Body of pancreas (tissue), 4 donors: ENCODE data around the gene HSH2D. TPM values are rescaled to one million over a fixed set of nuclear protein-coding genes. Genes with fewer than 3 reads are reported as not detected.

Experiments
- ATAC-seq: fragments of 150-250 bp; one replicate; pipeline ENCODE4 v1.9.1; 2016
- DNase-seq, 4 donors: peaks; one replicate each; pipeline ENCODE4 v3.0.0-alpha.2; 2019
- H3K27ac ChIP-seq, 4 donors: fragments of 200-600 bp; sonication (generic); 1 replicate in 3 of 4; 2 replicates in 1 of 4; pipeline versions ENCODE4 v1.5.1 to v1.6.1; 2016 to 2019; ENCODE audit warnings: mild to moderate bottlenecking in 1 of 4, mixed read lengths in 1 of 4, moderate library complexity in 1 of 4
- H3K27me3 ChIP-seq, 2 donors: fragments of 200-600 bp; sonication (generic); one replicate each; pipeline ENCODE4 v1.6.0; 2016; ENCODE audit warnings: mild to moderate bottlenecking in 1 of 2
- H3K36me3 ChIP-seq, 2 donors: fragments of 200-600 bp; sonication (generic); replicated peaks in 1 of 2; 2 replicates each; pipeline ENCODE4 v1.5.1; 2016; ENCODE audit warnings: low read depth in 2 of 2; ENCODE audit not compliant: insufficient read depth in 1 of 2
- H3K4me1 ChIP-seq: fragments of 200-600 bp; sonication (generic); one replicate; pipeline ENCODE4 v1.6.0; 2016
- H3K4me3 ChIP-seq, 2 donors: fragments of 200-600 bp; sonication (generic); 1 replicate in 1 of 2; 2 replicates in 1 of 2; pipeline ENCODE4 v1.5.1; 2016 to 2019
- H3K9me3 ChIP-seq, 3 donors: fragments of 200-600 bp; sonication (generic); 1 replicate in 2 of 3; 2 replicates in 1 of 3; pipeline ENCODE4 v1.5.1; 2016
- POLR2A ChIP-seq, 3 donors: fragments of 450-650 bp; IDR thresholded peaks; one replicate each; pipeline ENCODE4 v1.6.1; 2016; ENCODE audit warnings: antibody characterized with exemption in 3 of 3, mild to moderate bottlenecking in 2 of 3
- WGBS, 2 donors: methylation state at CpG; one replicate each; pipeline ENCODE4 v1.1.5; 2017; 5-methylcytosine and 5-hydroxymethylcytosine counted together
- intact Hi-C: fragments of 100-400 bp; cut with DNase I; formaldehyde crosslinking; loops from one replicate; pipeline ENCODE4 v1.15.1; 2023
- total RNA-seq, 2 donors: library from RNA; depleted of rRNA; stranded (reverse); fragments of >200 nt; gene quantifications; one replicate each; pipeline ENCODE4 v1.1.0, GENCODE V29; 2016
- TF ChIP-seq, protein P1 (sequence below), 7 experiments: fragments of 450-650 bp in 4 of 7; fragments of 200-600 bp in 3 of 7; sonication (generic) in 3 of 7; IDR thresholded peaks; one replicate each; pipeline ENCODE4 v1.5.1; 2016 to 2019; ENCODE audit warnings: antibody characterized with exemption in 7 of 7

The HSH2D gene
- total RNA-seq, 2 donors from 2014 or later: 3.6 to 9.6 TPM

DNA sequence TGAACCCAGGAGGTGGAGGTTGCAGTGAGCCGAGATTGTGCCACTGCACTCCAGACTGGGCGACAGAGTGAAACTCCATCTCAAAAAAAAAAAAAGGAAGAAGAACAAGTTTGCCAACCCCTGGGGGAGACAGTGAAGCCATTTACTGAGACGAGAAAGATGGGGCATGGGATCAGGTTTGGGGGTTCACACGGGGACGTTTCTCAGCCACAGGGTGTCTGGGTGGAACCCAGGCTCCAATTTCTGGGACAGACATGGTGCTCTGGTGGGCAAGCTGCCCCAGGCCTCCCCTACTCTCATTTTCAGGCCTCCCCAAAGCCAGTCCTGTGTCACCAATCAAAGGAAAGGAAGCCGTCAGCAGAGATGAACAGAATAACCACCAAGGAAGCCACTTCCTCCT lies 13.4 kb downstream of the HSH2D start:
- H3K36me3 ChIP-seq: no peaks in the 10 kb centered on the region
- 75 to 76% methylated on average over 6 of the region's 6 CpGs for WGBS, 2 donors
- ATAC-seq (no peak), DNase-seq (no peak)
- H3K27me3 ChIP-seq: no peaks in the 10 kb centered on the region
- H3K4me1 ChIP-seq: no peaks in the 10 kb centered on the region
- H3K4me3 ChIP-seq: no peak overlapping the region
- intact Hi-C loops: no loop called here
- no peak for TF ChIP-seq POLR2A (IDR thresholded peaks at IDR 0.05)
- TF ChIP-seq, protein P1, sequence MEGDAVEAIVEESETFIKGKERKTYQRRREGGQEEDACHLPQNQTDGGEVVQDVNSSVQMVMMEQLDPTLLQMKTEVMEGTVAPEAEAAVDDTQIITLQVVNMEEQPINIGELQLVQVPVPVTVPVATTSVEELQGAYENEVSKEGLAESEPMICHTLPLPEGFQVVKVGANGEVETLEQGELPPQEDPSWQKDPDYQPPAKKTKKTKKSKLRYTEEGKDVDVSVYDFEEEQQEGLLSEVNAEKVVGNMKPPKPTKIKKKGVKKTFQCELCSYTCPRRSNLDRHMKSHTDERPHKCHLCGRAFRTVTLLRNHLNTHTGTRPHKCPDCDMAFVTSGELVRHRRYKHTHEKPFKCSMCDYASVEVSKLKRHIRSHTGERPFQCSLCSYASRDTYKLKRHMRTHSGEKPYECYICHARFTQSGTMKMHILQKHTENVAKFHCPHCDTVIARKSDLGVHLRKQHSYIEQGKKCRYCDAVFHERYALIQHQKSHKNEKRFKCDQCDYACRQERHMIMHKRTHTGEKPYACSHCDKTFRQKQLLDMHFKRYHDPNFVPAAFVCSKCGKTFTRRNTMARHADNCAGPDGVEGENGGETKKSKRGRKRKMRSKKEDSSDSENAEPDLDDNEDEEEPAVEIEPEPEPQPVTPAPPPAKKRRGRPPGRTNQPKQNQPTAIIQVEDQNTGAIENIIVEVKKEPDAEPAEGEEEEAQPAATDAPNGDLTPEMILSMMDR (IDR thresholded peaks at IDR 0.05): no peak
- no peak overlapping the region for H3K27ac ChIP-seq
- H3K9me3 ChIP-seq: no peaks in the 10 kb centered on the region

DNA sequence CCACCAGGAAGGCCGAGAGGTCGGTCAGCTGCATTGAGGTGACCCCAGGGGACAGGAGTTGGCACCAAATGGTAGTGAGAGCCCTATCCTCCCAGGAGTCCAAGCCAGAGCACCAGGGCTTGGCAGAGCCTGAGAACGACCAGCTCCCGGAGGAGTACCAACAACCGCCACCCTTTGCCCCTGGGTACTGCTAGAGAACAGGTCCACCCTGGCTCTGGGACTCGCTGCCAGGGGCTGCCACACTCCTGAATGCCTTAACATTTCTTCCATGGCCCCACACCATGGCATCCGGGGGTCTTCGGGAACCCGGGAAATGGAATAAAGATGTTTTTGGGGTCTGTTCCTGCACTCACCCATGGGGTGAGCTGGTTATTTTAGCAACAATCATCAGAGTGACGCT lies 14.1 kb downstream of the HSH2D start:
- H3K9me3 ChIP-seq: no peaks in the 10 kb centered on the region
- no peak overlapping the region for H3K4me3 ChIP-seq
- WGBS, 2 donors: 84 to 92% methylated on average over 7 to 10 of the region's 10 CpGs
- no peak for ATAC-seq
- no peaks in the 10 kb centered on the region for H3K27me3 ChIP-seq
- intact Hi-C loops: no loop called here
- H3K27ac ChIP-seq: no peak overlapping the region
- no peak for DNase-seq
- TF ChIP-seq POLR2A (IDR thresholded peaks at IDR 0.05): no peak
- TF ChIP-seq, protein P1 (IDR thresholded peaks at IDR 0.05): no peak
- no peaks in the 10 kb centered on the region for H3K36me3 ChIP-seq
- H3K4me1 ChIP-seq: no peaks in the 10 kb centered on the region

DNA sequence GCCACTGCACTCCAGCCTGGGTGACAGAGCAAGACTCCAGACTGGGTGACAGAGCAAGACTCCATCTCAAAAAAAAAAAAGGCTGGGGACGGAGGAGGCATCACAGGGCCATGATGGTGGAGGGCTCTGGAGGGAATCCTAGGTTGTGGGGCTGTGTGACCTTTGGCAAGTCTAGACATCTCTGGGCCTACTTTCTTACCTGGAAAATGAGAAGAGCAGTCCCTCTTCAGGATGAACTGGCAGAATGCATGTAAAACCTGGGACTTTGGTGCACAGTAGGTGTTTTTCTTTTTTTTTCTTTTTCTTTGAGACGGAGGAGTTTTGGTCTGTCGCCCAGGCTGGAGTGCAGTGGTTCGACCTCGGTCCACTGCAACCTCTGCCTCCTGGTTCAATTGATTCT lies 16.2 kb downstream of the HSH2D start:
- ATAC-seq: no peak
- no peak overlapping the region for H3K27ac ChIP-seq
- no peaks in the 10 kb centered on the region for H3K9me3 ChIP-seq
- H3K27me3 ChIP-seq: no peaks in the 10 kb centered on the region
- intact Hi-C loops: no loop called here
- DNase-seq: no peak
- H3K36me3 ChIP-seq: no peaks in the 10 kb centered on the region
- H3K4me1 ChIP-seq: no peaks in the 10 kb centered on the region
- H3K4me3 ChIP-seq: no peak overlapping the region
- WGBS, 2 donors: 86 to 92% methylated on average over 5 of the region's 5 CpGs
- TF ChIP-seq POLR2A (IDR thresholded peaks at IDR 0.05): no peak
- TF ChIP-seq, protein P1 (IDR thresholded peaks at IDR 0.05): no peak

DNA sequence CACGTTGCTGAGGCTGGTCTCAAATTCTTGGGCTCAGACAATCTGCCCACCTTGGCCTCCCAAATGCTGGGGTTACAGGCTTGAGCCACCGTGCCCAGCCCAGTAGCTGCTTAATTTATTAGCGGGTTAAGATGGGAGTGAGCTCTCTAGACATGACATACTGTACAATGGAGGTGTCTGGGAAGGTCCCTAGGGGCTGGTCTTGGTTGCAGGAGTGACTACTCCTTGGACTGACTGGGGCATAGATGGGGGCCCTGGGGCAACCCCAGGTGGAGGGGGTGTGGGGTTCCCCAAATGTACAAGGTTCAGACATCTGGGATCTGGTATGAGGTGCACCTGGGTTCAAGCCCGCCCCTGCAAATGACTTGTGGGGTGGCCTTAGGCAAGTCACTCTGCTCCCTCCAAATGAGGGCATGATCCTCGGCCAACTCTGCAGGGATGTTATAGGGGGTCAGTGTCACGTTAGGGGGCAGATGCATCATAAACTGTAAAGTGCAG lies 17.0 kb downstream of the HSH2D start:
- TF ChIP-seq POLR2A (IDR thresholded peaks at IDR 0.05): no peak
- TF ChIP-seq, protein P1 (IDR thresholded peaks at IDR 0.05): no peak
- 61 to 66% methylated on average over 4 to 6 of the region's 6 CpGs for WGBS, 2 donors

DNA sequence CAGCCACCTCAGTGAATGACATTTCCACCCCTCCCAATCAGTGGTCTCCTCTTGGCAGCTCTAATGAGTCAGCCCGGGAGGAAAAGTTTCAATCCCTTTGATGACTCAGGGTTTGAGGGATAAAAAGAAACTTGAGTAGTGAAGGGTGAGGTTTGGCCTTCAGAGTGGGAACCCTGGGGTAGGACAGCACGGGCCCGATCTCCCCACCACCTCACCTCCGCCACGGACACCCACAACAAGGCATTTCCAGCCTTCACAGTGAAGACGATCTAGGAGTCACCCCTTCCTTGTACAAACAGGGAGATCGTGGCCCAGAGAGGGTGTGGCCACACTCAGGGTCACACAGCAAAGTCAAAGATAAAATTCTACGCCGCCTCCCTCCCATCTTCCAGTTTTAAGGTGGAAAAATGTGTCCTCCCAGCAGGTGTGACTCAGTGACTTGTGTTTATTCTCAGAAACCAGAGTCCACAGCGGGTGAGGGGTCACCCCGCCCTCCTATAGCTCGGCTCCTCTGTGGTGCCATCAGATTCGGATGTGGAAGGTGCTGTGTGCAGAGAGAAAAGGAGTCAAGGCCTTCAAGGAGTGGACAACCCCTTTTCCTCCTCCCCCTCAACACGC lies 17.6 kb downstream of the HSH2D start:
- no peak for TF ChIP-seq POLR2A (IDR thresholded peaks at IDR 0.05)
- TF ChIP-seq, protein P1 (IDR thresholded peaks at IDR 0.05): no peak
- H3K4me1 ChIP-seq: no peaks in the 10 kb centered on the region
- DNase-seq: no peak
- H3K9me3 ChIP-seq: no peaks in the 10 kb centered on the region
- H3K36me3 ChIP-seq: no peaks in the 10 kb centered on the region
- no peak overlapping the region for H3K27ac ChIP-seq
- H3K4me3 ChIP-seq: no peak overlapping the region
- no peaks in the 10 kb centered on the region for H3K27me3 ChIP-seq
- no peak for ATAC-seq
- WGBS, 2 donors: 58 to 67% methylated on average over 14 of the region's 14 CpGs
- intact Hi-C loops: no loop called here

More for the DNA sequence above, 17.0 kb downstream of the HSH2D start:
- intact Hi-C loops: no loop called here
- Histone ChIP-seq H3K9me3 (no peaks in the 10 kb centered on the region), H3K36me3 (no peaks in the 10 kb centered on the region), H3K27me3 (no peaks in the 10 kb centered on the region), H3K27ac (no peak overlapping the region), H3K4me3 (no peak overlapping the region), H3K4me1 (no peaks in the 10 kb centered on the region)
- ATAC-seq (no peak), DNase-seq (no peak)
